ENCODE measurements around the gene TTC4.

The TTC4 gene

DNA sequence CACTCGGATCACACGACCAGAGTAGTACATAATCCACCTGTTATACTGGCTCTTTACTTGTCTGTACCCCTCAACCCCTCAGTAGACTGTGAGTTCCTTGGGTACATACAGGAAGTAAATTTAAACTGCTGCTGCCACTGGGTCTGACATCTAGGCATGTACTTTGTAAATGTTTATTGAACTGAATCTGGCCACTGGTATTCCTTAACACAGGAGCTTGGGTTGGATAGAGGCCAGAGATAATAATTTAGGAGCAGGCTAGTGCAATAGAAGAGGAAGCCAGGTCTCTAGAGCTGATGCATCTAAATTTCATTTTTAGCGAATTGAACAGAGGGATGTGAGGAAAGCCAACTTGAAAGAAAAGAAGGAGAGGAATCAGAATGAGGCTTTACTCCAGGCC lies 12.4 kb downstream of the TTC4 start:
- H3K4me3 ChIP-seq (ENCODE audit: low read depth, low read length), result no peak overlapping the region
- TF ChIP-seq CTCF (IDR thresholded peaks at IDR 0.05; ENCODE audit: borderline replicate concordance, insufficient read depth, low read depth, low read length), result no peak

GRCh38 chr1:54736685-54737084 lies 21.0 kb downstream of the TTC4 start:
- H3K4me3 ChIP-seq (ENCODE audit: low read depth, low read length), result no peak overlapping the region
- TF ChIP-seq CTCF (IDR thresholded peaks at IDR 0.05; ENCODE audit: borderline replicate concordance, insufficient read depth, low read depth, low read length), result no peak

- H3K4me3 ChIP-seq (ENCODE audit: low read depth, low read length), result no peak overlapping the region
- no peak for TF ChIP-seq CTCF (IDR thresholded peaks at IDR 0.05; ENCODE audit: borderline replicate concordance, insufficient read depth, low read depth, low read length)
These were observed 22.6 kb downstream of the TTC4 start for GRCh38 chr1:54738244-54738643.

GRCh38 chr1:54741531-54741930 lies 25.9 kb downstream of the TTC4 start:
- H3K4me3 ChIP-seq (ENCODE audit: low read depth, low read length), result no peak overlapping the region
- no peak for TF ChIP-seq CTCF (IDR thresholded peaks at IDR 0.05; ENCODE audit: borderline replicate concordance, insufficient read depth, low read depth, low read length)

- no peak overlapping the region for H3K4me3 ChIP-seq (ENCODE audit: low read depth, low read length)
- TF ChIP-seq CTCF (IDR thresholded peaks at IDR 0.05; ENCODE audit: borderline replicate concordance, insufficient read depth, low read depth, low read length), result no peak
These were observed 26.6 kb downstream of the TTC4 start for GRCh38 chr1:54742282-54742681.

GRCh38 chr1:54743416-54744226 lies 28.0 kb downstream of the TTC4 start:
- no peak overlapping the region for H3K4me3 ChIP-seq (ENCODE audit: low read depth, low read length)
- TF ChIP-seq CTCF (IDR thresholded peaks at IDR 0.05; ENCODE audit: borderline replicate concordance, insufficient read depth, low read depth, low read length), result no peak

DNA sequence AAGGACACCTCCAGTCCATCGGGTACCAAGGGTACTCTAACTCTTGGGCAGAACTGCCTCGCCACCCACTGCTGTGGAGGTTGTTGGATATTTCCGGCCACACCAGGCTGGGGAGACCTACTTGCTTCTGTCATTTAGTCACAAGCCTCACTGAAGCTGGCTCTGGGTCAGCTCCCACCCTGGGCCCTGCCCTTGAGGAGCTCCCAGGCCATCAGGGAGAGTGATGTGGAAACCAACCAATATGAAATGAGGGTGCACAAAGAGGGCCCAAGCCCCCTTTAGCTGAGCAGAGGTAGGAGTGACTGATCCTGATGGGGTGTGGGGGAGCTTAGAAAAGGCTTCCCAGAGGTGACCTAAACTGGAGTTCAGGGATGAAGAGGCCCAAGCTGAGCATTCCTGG lies 29.0 kb downstream of the TTC4 start:
- no peak overlapping the region for H3K4me3 ChIP-seq (ENCODE audit: low read depth, low read length)
- no peak for TF ChIP-seq CTCF (IDR thresholded peaks at IDR 0.05; ENCODE audit: borderline replicate concordance, insufficient read depth, low read depth, low read length)
